Activated T-cell treated with anti-CD3 and anti-CD28 coated beads for 1 hour (primary cell): ENCODE measurements around the gene AUH.
"Not testable (repeated sequence)": the region's sequence is repeated elsewhere in the genome, so short reads cannot be mapped to it uniquely, and the experiment has no call there.

ENCODE experiments used
- DNase-seq: peaks from one replicate; pipeline ENCODE4 v3.0.0-alpha.2; 2020; ENCODE audit warnings: low read depth

The AUH gene

GRCh38 chr9:91208419-91208745, 153.3 kb downstream of the AUH start:
- no peak for DNase-seq

GRCh38 chr9:91207729-91208418, 153.8 kb downstream of the AUH start:
- no peak for DNase-seq

GRCh38 chr9:91207397-91207728, 154.4 kb downstream of the AUH start:
- DNase-seq = no peak

- DNase-seq = no peak
Observed at GRCh38 chr9:91206806-91207205, 154.9 kb downstream of the AUH start.

GRCh38 chr9:91202736-91203283, 158.9 kb downstream of the AUH start:
- DNase-seq = no peak

GRCh38 chr9:91200692-91201336, 160.9 kb downstream of the AUH start:
- no peak for DNase-seq

- no peak for DNase-seq
Observed at GRCh38 chr9:91199739-91200497, 161.8 kb downstream of the AUH start.

- not testable (repeated sequence) for DNase-seq
Observed at GRCh38 chr9:91198881-91199280, 162.8 kb downstream of the AUH start.

GRCh38 chr9:91198405-91198804, 163.3 kb downstream of the AUH start:
- no peak for DNase-seq

GRCh38 chr9:91197232-91198181, 164.2 kb downstream of the AUH start:
- no peak for DNase-seq

GRCh38 chr9:91196103-91196950, 165.4 kb downstream of the AUH start:
- no peak for DNase-seq

- no peak for DNase-seq
Observed at GRCh38 chr9:91195372-91196012, 166.2 kb downstream of the AUH start.

- peak; percentile 32 for DNase-seq
Observed at GRCh38 chr9:91193658-91194391, 167.9 kb downstream of the AUH start.

- no peak for DNase-seq
Observed at GRCh38 chr9:91193087-91193657, 168.5 kb downstream of the AUH start.

- DNase-seq = no peak
Observed at GRCh38 chr9:91192381-91193086, 169.2 kb downstream of the AUH start.

- no peak for DNase-seq
Observed at GRCh38 chr9:91191411-91192380, 170.0 kb downstream of the AUH start.

GRCh38 chr9:91190062-91190461, 171.7 kb downstream of the AUH start:
- no peak for DNase-seq
